B cell (primary cell): Measurements from ENCODE around the gene MEIKIN. TPM values are rescaled to one million over a fixed set of nuclear protein-coding genes. Genes with fewer than 3 reads are reported as not detected.

ENCODE experiments used
- ATAC-seq: fragments of 200-7000 bp; cut with Tn5 transposase; one replicate; pipeline ENCODE4 v1.10.0; 2021; ENCODE audit warnings: low read depth, mild to moderate bottlenecking, moderate number of reproducible peaks, moderate library complexity
- CTCF ChIA-PET: fragments of 350-600 bp; sonication (Branson Sonifier 250); formaldehyde crosslinking; loops from one replicate; lab custom pipeline; 2021; ENCODE audit warnings: antibody characterized with exemption, inconsistent platforms; lab: Charles Lee
- POLR2A ChIA-PET: fragments of 350-600 bp; sonication (Branson Sonifier 250); formaldehyde crosslinking; loops from one replicate; lab custom pipeline; 2021; ENCODE audit warnings: antibody characterized with exemption; lab: Charles Lee
- DNase-seq: peaks from one replicate; pipeline ENCODE4 v3.0.0; 2013
- H2AFZ ChIP-seq: 2 replicates; pipeline ENCODE4 v1.6.1; 2012; ENCODE audit warnings: mild to moderate bottlenecking, low read depth, low read length; ENCODE audit not compliant: insufficient read depth, poor library complexity, severe bottlenecking
- H3K27ac ChIP-seq, 2 donors: 1 replicate in 1 of 2; 2 replicates in 1 of 2; pipeline ENCODE4 v1.5.1; 2012 to 2013; ENCODE audit warnings: low read length in 2 of 2, mild to moderate bottlenecking in 2 of 2, moderate library complexity in 1 of 2
- H3K27me3 ChIP-seq, 4 experiments: fragments of 200-600 bp in 1 of 4; sonication (generic) in 1 of 4; replicated peaks in 1 of 4; 1 replicate in 2 of 4; 2 replicates in 2 of 4; pipeline versions ENCODE4 v1.6.1 to v1.7.0; 2013 to 2016; ENCODE audit warnings: low read length in 3 of 4, mild to moderate bottlenecking in 2 of 4, mixed read lengths in 1 of 4, moderate library complexity in 1 of 4; ENCODE audit not compliant: insufficient read depth in 4 of 4, control insufficient read depth in 3 of 4; ENCODE audit errors: control extremely low read depth in 1 of 4
- H3K36me3 ChIP-seq, 2 experiments: replicated peaks in 1 of 2; 1 replicate in 1 of 2; 2 replicates in 1 of 2; pipeline versions ENCODE4 v1.6.1 to v1.7.1; 2013; ENCODE audit warnings: low read length in 1 of 2; ENCODE audit not compliant: insufficient read depth in 2 of 2, control insufficient read depth in 1 of 2; ENCODE audit errors: control extremely low read depth in 1 of 2, extremely low read depth in 1 of 2
- H3K4me1 ChIP-seq, 2 donors: fragments of 200-600 bp in 1 of 2; sonication (generic) in 1 of 2; 1 replicate in 1 of 2; 2 replicates in 1 of 2; pipeline versions ENCODE4 v1.5.1 to v1.6.1; 2013 to 2017; ENCODE audit warnings: low read length in 2 of 2; ENCODE audit not compliant: control insufficient read depth in 2 of 2, insufficient read depth in 2 of 2
- H3K4me2 ChIP-seq: replicated peaks from 2 replicates; pipeline ENCODE3; 2012; ENCODE audit warnings: mild to moderate bottlenecking, low read depth, low read length; ENCODE audit not compliant: poor library complexity, severe bottlenecking
- H3K4me3 ChIP-seq, 5 experiments: fragments of 200-600 bp in 1 of 5; sonication (generic) in 1 of 5; 1 replicate in 3 of 5; 2 replicates in 2 of 5; pipeline versions ENCODE4 v1.5.1 to v1.7.0; 2011 to 2016; ENCODE audit warnings: low read length in 4 of 5, mild to moderate bottlenecking in 4 of 5, low read depth in 2 of 5, control low read depth in 1 of 5, moderate library complexity in 1 of 5; ENCODE audit not compliant: insufficient read depth in 1 of 5; ENCODE audit errors: control extremely low read depth in 1 of 5, extremely low read depth in 1 of 5
- H3K79me2 ChIP-seq: fragments of 200-600 bp; sonication (generic); one replicate; pipeline ENCODE4 v1.6.0; 2016; ENCODE audit warnings: low read length; ENCODE audit not compliant: control insufficient read depth, insufficient read depth
- H3K9ac ChIP-seq: fragments of 200-600 bp; sonication (generic); 2 replicates; pipeline ENCODE4 v1.6.1; 2017; ENCODE audit warnings: mild to moderate bottlenecking, low read length, moderate library complexity
- H3K9me3 ChIP-seq, 3 donors: one replicate each; pipeline versions ENCODE4 v1.6.1 to v1.7.1; 2013; ENCODE audit warnings: low read length in 2 of 3; ENCODE audit not compliant: control insufficient read depth in 2 of 3, insufficient read depth in 1 of 3; ENCODE audit errors: control extremely low read depth in 1 of 3
- H4K20me1 ChIP-seq: 2 replicates; pipeline ENCODE4 v1.6.0; 2012; ENCODE audit warnings: mild to moderate bottlenecking, low read length; ENCODE audit not compliant: insufficient read depth, control insufficient read depth, poor library complexity, severe bottlenecking
- H3K27ac Mint-ChIP-seq: one replicate; pipeline ENCODE4 v1.8.0; 2021; ENCODE audit warnings: mixed read lengths
- H3K27me3 Mint-ChIP-seq: one replicate; pipeline ENCODE4 v1.8.0; 2021; ENCODE audit warnings: mixed read lengths
- H3K4me1 Mint-ChIP-seq: one replicate; pipeline ENCODE4 v1.8.0; 2021; ENCODE audit warnings: mixed read lengths
- H3K4me3 Mint-ChIP-seq: one replicate; pipeline ENCODE4 v1.8.0; 2021; ENCODE audit warnings: mixed read lengths
- H3K9me3 Mint-ChIP-seq: one replicate; pipeline ENCODE4 v1.8.0; 2022; ENCODE audit warnings: mixed read lengths; ENCODE audit not compliant: insufficient read depth
- CTCF ChIP-seq: fragments of 200-600 bp; IDR thresholded peaks from one replicate; pipeline ENCODE4 v1.8.0; 2022; ENCODE audit warnings: antibody characterized with exemption, mild to moderate bottlenecking
- EZH2 ChIP-seq: IDR thresholded peaks from 2 replicates; pipeline ENCODE4 v1.6.1; 2012; ENCODE audit warnings: borderline replicate concordance, low read depth, mild to moderate bottlenecking, moderate library complexity, low read length; ENCODE audit not compliant: insufficient read depth, poor library complexity, severe bottlenecking
- WGBS: methylation state at CpG from one replicate; pipeline ENCODE4 v1.1.5; 2013; ENCODE audit warnings: missing lambda C conversion rate; ENCODE audit not compliant: insufficient coverage; 5-methylcytosine and 5-hydroxymethylcytosine counted together
- intact Hi-C: fragments of 100-400 bp; cut with micrococcal nuclease; formaldehyde crosslinking; loops from one replicate; pipeline ENCODE4 v1.10.0; 2022
- polyA plus RNA-seq: library from polyadenylated mRNA; depleted of rRNA; stranded (reverse); fragments of >200 nt; gene quantifications from 2 replicates; pipeline ENCODE4 v1.2.3, GENCODE V29; 2012
- total RNA-seq, 2 donors: library from RNA; stranded (reverse); fragments of 120-200 nt in 1 of 2; gene quantifications; 1 replicate in 1 of 2; 2 replicates in 1 of 2; pipeline versions ENCODE4 v1.2.3 to v1.2.4, GENCODE V29; 2013 to 2022

MEIKIN gene
- total and polyA plus RNA-seq, 2 donors (not counting 1 experiment from before 2014, with no cell fraction given): not detected

- peaks cover 2% of the 10 kb centered on the region for H3K9me3 Mint-ChIP-seq
Measured at GRCh38 chr5:131765261-131765660, 180.2 kb downstream of the MEIKIN start.

GRCh38 chr5:131763968-131764367, 181.5 kb downstream of the MEIKIN start:
- TF ChIP-seq CTCF (no peak), EZH2 (no peak)

More at GRCh38 chr5:131765261-131765660, 180.2 kb downstream of the MEIKIN start:
- Histone ChIP-seq H3K4me1 (peaks cover 9 to 10% of the 10 kb centered on the region in 2 donors), H3K9ac (no peak overlapping the region), H3K4me3 (no peak overlapping the region), H2AFZ (no peak overlapping the region), H3K79me2 (peaks cover 97% of the 10 kb centered on the region), H3K36me3 (peaks cover 0 to 2% of the 10 kb centered on the region in 2 experiments), H3K27ac (no peak overlapping the region), H3K27me3 (no peaks in the 10 kb centered on the region), H3K9me3 (peaks cover 0 to 8% (median 7%) of the 10 kb centered on the region in 3 donors), H4K20me1 (peaks cover 43% of the 10 kb centered on the region), H3K4me2 (no peak overlapping the region)
- H3K4me1 Mint-ChIP-seq: peaks cover 40% of the 10 kb centered on the region
- intact Hi-C loops: no loop called here
- TF ChIP-seq CTCF (no peak), EZH2 (no peak)
- no CpG with 5 or more reads among the region's 1 CpG for WGBS
- no peak overlapping the region for H3K4me3 Mint-ChIP-seq
- no peaks in the 10 kb centered on the region for H3K27me3 Mint-ChIP-seq
- H3K27ac Mint-ChIP-seq: no peak overlapping the region
- ChIA-PET CTCF (no interaction called here), POLR2A (no interaction called here)
- DNase-seq: no peak
- ATAC-seq: no peak

More at GRCh38 chr5:131763968-131764367, 181.5 kb downstream of the MEIKIN start:
- 100% methylated on average over 2 of the region's 3 CpGs for WGBS
- ATAC-seq: no peak
- no peak overlapping the region for H3K4me3 ChIP-seq
- H3K36me3 ChIP-seq: peaks cover 0 to 2% of the 10 kb centered on the region in 2 experiments
- Mint-ChIP-seq H3K4me1 (peaks cover 39% of the 10 kb centered on the region), H3K4me3 (no peak overlapping the region), H3K9me3 (peaks cover 2% of the 10 kb centered on the region), H3K27ac (no peak overlapping the region), H3K27me3 (no peaks in the 10 kb centered on the region)
- DNase-seq: no peak
- intact Hi-C loops: no loop called here
- H3K79me2 ChIP-seq: peaks cover 99% of the 10 kb centered on the region
- ChIA-PET POLR2A (no interaction called here), CTCF (no interaction called here)
- no peaks in the 10 kb centered on the region for H3K27me3 ChIP-seq
- no peak overlapping the region for H3K9ac ChIP-seq
- peaks cover 49% of the 10 kb centered on the region for H4K20me1 ChIP-seq
- H2AFZ ChIP-seq: no peak overlapping the region
- peaks cover 0 to 8% (median 7%) of the 10 kb centered on the region in 3 donors for H3K9me3 ChIP-seq
- H3K4me2 ChIP-seq: no peak overlapping the region
- no peak overlapping the region for H3K27ac ChIP-seq
- H3K4me1 ChIP-seq: peaks cover 4 to 6% of the 10 kb centered on the region in 2 donors
